WI38 (cell line): ENCODE measurements around the gene GATC.

Experiments
- H3K4me3 ChIP-seq: 2 replicates; pipeline ENCODE4 v1.5.1; 2011; ENCODE audit warnings: low read depth, mild to moderate bottlenecking, control low read depth, low read length
- CTCF ChIP-seq: IDR thresholded peaks from 2 replicates; pipeline ENCODE4 v1.5.1; 2012; ENCODE audit warnings: low read depth, mild to moderate bottlenecking, control low read depth, low read length

GATC gene

GRCh38 chr12:120453977-120454376 lies 7.7 kb downstream of the GATC start:
- peak; percentile 77 for TF ChIP-seq CTCF
- H3K4me3 ChIP-seq: no peak overlapping the region

GRCh38 chr12:120455302-120455701 lies 9.1 kb downstream of the GATC start:
- no peak overlapping the region for H3K4me3 ChIP-seq
- no peak for TF ChIP-seq CTCF

GRCh38 chr12:120457133-120457532 lies 10.9 kb downstream of the GATC start:
- no peak overlapping the region for H3K4me3 ChIP-seq
- peak; percentile 32 for TF ChIP-seq CTCF

GRCh38 chr12:120460157-120460556 lies 13.9 kb downstream of the GATC start:
- TF ChIP-seq CTCF: no peak
- no peak overlapping the region for H3K4me3 ChIP-seq

GRCh38 chr12:120462099-120462640 lies 15.9 kb downstream of the GATC start:
- no peak overlapping the region for H3K4me3 ChIP-seq
- TF ChIP-seq CTCF: no peak

GRCh38 chr12:120463712-120464111 lies 17.5 kb downstream of the GATC start:
- H3K4me3 ChIP-seq: no peak overlapping the region
- no peak for TF ChIP-seq CTCF

GRCh38 chr12:120465756-120466155 lies 19.5 kb downstream of the GATC start:
- TF ChIP-seq CTCF: no peak
- H3K4me3 ChIP-seq: no peak overlapping the region
